CD4-positive, alpha-beta T cell treated with Interleukin-17A for 4 hours (primary cell): ENCODE data around the gene BMPR1B.
"Not testable (repeated sequence)": the region's sequence is repeated elsewhere in the genome, so short reads cannot be mapped to it uniquely, and the experiment has no call there.

Experiments
- DNase-seq: peaks from one replicate; pipeline ENCODE4 v3.0.0-alpha.2; 2020; ENCODE audit warnings: mixed read lengths

Gene BMPR1B

GRCh38 chr4:94763500-94763899 is 5.7 kb downstream of the BMPR1B start:
- no peak for DNase-seq

- DNase-seq: no peak
Measured at GRCh38 chr4:94764069-94764468, 6.3 kb downstream of the BMPR1B start.

- DNase-seq: no peak
Measured at GRCh38 chr4:94765174-94765573, 7.4 kb downstream of the BMPR1B start.

GRCh38 chr4:94765648-94766047 is 7.9 kb downstream of the BMPR1B start:
- no peak for DNase-seq

GRCh38 chr4:94766856-94767255 is 9.1 kb downstream of the BMPR1B start:
- DNase-seq: no peak

GRCh38 chr4:94767446-94767845 is 9.7 kb downstream of the BMPR1B start:
- no peak for DNase-seq

- DNase-seq: no peak
Measured at GRCh38 chr4:94782707-94783106, 25.0 kb downstream of the BMPR1B start.

- DNase-seq: no peak
Measured at GRCh38 chr4:94791701-94792100, 33.9 kb downstream of the BMPR1B start.

GRCh38 chr4:94798808-94799207 is 41.1 kb downstream of the BMPR1B start:
- DNase-seq: no peak

- DNase-seq: no peak
Measured at GRCh38 chr4:94801016-94801415, 43.3 kb downstream of the BMPR1B start.

GRCh38 chr4:94802091-94802490 is 44.3 kb downstream of the BMPR1B start:
- DNase-seq: no peak

GRCh38 chr4:94803181-94803580 is 45.4 kb downstream of the BMPR1B start:
- DNase-seq: no peak

GRCh38 chr4:94804650-94805049 is 46.9 kb downstream of the BMPR1B start:
- DNase-seq: no peak

- DNase-seq: no peak
Measured at GRCh38 chr4:94806376-94806775, 48.6 kb downstream of the BMPR1B start.

GRCh38 chr4:94811643-94812042 is 53.9 kb downstream of the BMPR1B start:
- DNase-seq: no peak

GRCh38 chr4:94813221-94813620 is 55.5 kb downstream of the BMPR1B start:
- no peak for DNase-seq

GRCh38 chr4:94814237-94814636 is 56.5 kb downstream of the BMPR1B start:
- DNase-seq: no peak

GRCh38 chr4:94819371-94820168 is 61.8 kb downstream of the BMPR1B start:
- DNase-seq: no peak

GRCh38 chr4:94826206-94826605 is 68.5 kb downstream of the BMPR1B start:
- DNase-seq: no peak

- no peak for DNase-seq
Measured at GRCh38 chr4:94827481-94828110, 69.8 kb downstream of the BMPR1B start.

- no peak for DNase-seq
Measured at GRCh38 chr4:94828882-94829281, 71.1 kb downstream of the BMPR1B start.

- no peak for DNase-seq
Measured at GRCh38 chr4:94831607-94832006, 73.9 kb downstream of the BMPR1B start.

GRCh38 chr4:94832329-94832728 is 74.6 kb downstream of the BMPR1B start:
- not testable (repeated sequence) for DNase-seq

- DNase-seq: no peak
Measured at GRCh38 chr4:94833394-94833793, 75.6 kb downstream of the BMPR1B start.

- no peak for DNase-seq
Measured at GRCh38 chr4:94834501-94834900, 76.7 kb downstream of the BMPR1B start.
